Kidney (tissue), 14 donors: Measurements from ENCODE around the gene ICE2. TPM values are rescaled to one million over a fixed set of nuclear protein-coding genes. Genes with fewer than 3 reads are reported as not detected.
A peak's percentile ranks its signal among the peaks of the same experiment; 100 is the strongest.

Experiments
- DNase-seq, 5 donors: peaks; one replicate each; pipeline ENCODE4 v3.0.0-alpha.2; 2013 to 2020
- FAIRE-seq: peaks from 2 replicates; lab custom pipeline; 2012; peaks lifted over from hg19 to GRCh38; lab: Jason Lieb, UNC
- H3K27ac ChIP-seq, 2 donors: one replicate each; pipeline ENCODE4 v1.7.0; 2013; ENCODE audit warnings: low read depth in 2 of 2, low read length in 2 of 2, inconsistent platforms in 1 of 2
- H3K27me3 ChIP-seq: one replicate; pipeline ENCODE4 v1.7.1; 2013; ENCODE audit warnings: low read length, inconsistent platforms; ENCODE audit not compliant: control insufficient read depth, insufficient read depth
- H3K36me3 ChIP-seq, 3 donors: one replicate each; pipeline versions ENCODE4 v1.7.0 to v1.7.1; 2013; ENCODE audit warnings: low read length in 3 of 3, control low read depth in 1 of 3, inconsistent platforms in 1 of 3; ENCODE audit not compliant: insufficient read depth in 3 of 3, control insufficient read depth in 2 of 3
- H3K4me1 ChIP-seq, 3 donors: one replicate each; pipeline versions ENCODE4 v1.7.0 to v1.7.1; 2013; ENCODE audit warnings: low read length in 3 of 3, inconsistent platforms in 1 of 3, low read depth in 1 of 3; ENCODE audit not compliant: control insufficient read depth in 2 of 3, insufficient read depth in 2 of 3
- H3K4me3 ChIP-seq, 3 donors: one replicate each; pipeline versions ENCODE4 v1.7.0 to v1.8.1; 2013; ENCODE audit warnings: low read length in 3 of 3, control low read depth in 1 of 3, inconsistent platforms in 1 of 3
- H3K9ac ChIP-seq, 3 donors: one replicate each; pipeline versions ENCODE4 v1.7.0 to v1.7.1; 2013; ENCODE audit warnings: low read length in 3 of 3, control low read depth in 1 of 3, inconsistent platforms in 1 of 3
- H3K9me3 ChIP-seq, 3 donors: one replicate each; pipeline versions ENCODE4 v1.7.0 to v1.7.1; 2013; ENCODE audit warnings: low read length in 3 of 3, control low read depth in 1 of 3, inconsistent platforms in 1 of 3; ENCODE audit not compliant: control insufficient read depth in 2 of 3, insufficient read depth in 1 of 3
- intact Hi-C: fragments of 100-400 bp; cut with DNase I; formaldehyde crosslinking; loops from one replicate; pipeline ENCODE4 v1.11.1; 2022
- polyA plus RNA-seq: library from polyadenylated mRNA; stranded (reverse); fragments of 350-450 nt; fragmentation: Illumina TruSeq; extraction: RNeasy Lipid Tissue Mini Kit (QIAGEN cat#74804); gene quantifications from one replicate; pipeline ENCODE4 v1.2.3, GENCODE V29; 2014; ENCODE audit warnings: low read depth, low replicate concordance; ENCODE audit not compliant: insufficient read depth
- total RNA-seq: library from RNA; stranded (reverse); fragmentation: NEBNext Ultra II Directional; extraction: Animal tissue kit (Norgen Biotek cat#: 25700); gene quantifications from one replicate; pipeline ENCODE4 v1.2.1, GENCODE V29; 2021
- TF ChIP-seq, protein P1 (sequence below): IDR thresholded peaks from 3 replicates; pipeline ENCODE4 v1.5.1; 2012; ENCODE audit warnings: mild to moderate bottlenecking, moderate library complexity, borderline replicate concordance; ENCODE audit not compliant: insufficient read depth; ENCODE audit errors: extremely low read depth
- donor health status: control.
- donor health status: control.
- donor health status: control.
- donor health status: control.
- donor health status: control.
- donor health status: DM: yes; HTN: yes; CAD: no.
- donor health status: Normal renal cell carcinoma (clear cell type).

ICE2 gene
- total and polyA plus RNA-seq, 2 donors from 2014 or later = 16.4 to 61.4 TPM

DNA sequence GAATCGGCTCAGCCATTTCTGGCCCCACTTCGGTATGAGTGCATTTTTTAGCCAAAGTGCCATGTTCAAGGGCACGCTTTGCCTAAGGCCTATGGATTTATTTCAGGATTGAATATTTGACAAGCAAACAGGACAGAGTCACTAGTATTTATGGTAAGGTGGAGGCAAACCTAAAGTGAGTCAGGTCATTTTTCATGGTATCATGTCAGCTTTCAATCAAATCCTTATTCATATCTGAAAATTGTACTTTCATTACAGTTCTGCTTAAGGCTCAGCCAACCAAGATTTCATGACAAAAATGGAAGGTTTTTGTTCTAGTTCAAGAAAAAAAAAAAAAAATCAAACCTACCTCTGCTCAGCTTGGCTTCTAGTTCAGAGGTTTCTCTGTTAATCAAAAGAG, 30.5 kb upstream of the ICE2 start:
- no peak overlapping the region for H3K4me3 ChIP-seq
- TF ChIP-seq, protein P1, sequence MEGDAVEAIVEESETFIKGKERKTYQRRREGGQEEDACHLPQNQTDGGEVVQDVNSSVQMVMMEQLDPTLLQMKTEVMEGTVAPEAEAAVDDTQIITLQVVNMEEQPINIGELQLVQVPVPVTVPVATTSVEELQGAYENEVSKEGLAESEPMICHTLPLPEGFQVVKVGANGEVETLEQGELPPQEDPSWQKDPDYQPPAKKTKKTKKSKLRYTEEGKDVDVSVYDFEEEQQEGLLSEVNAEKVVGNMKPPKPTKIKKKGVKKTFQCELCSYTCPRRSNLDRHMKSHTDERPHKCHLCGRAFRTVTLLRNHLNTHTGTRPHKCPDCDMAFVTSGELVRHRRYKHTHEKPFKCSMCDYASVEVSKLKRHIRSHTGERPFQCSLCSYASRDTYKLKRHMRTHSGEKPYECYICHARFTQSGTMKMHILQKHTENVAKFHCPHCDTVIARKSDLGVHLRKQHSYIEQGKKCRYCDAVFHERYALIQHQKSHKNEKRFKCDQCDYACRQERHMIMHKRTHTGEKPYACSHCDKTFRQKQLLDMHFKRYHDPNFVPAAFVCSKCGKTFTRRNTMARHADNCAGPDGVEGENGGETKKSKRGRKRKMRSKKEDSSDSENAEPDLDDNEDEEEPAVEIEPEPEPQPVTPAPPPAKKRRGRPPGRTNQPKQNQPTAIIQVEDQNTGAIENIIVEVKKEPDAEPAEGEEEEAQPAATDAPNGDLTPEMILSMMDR = no peak
- H3K27ac ChIP-seq = no peak overlapping the region
- H3K36me3 ChIP-seq = peaks cover 0 to 28% (median 16%) of the 10 kb centered on the region in 3 donors
- FAIRE-seq = no peak
- H3K9ac ChIP-seq = no peak overlapping the region
- no peaks in the 10 kb centered on the region for H3K9me3 ChIP-seq
- H3K4me1 ChIP-seq = no peaks in the 10 kb centered on the region
- no peaks in the 10 kb centered on the region for H3K27me3 ChIP-seq
- DNase-seq = no peak
- intact Hi-C loops = no loop called here

DNA sequence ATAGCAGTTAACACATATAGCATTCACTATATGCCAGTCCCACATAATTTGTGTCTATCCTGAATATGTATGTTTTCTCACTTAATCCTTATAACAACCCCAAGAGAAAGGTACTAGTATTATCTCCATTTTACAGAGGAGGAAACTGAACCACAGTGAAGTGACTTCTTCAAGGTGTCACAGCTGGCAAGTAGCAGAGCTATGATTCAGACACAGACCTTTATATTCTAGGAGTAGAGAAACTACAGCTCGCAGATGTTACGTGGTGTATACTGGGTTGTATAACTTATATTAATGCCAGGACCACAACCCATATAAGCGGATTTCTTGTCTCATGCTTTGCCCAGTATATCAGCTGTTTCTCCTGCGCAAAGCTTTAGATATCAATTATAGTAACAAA, 29.5 kb upstream of the ICE2 start:
- Histone ChIP-seq H3K4me1 (no peaks in the 10 kb centered on the region), H3K36me3 (peaks cover 0 to 22% (median 14%) of the 10 kb centered on the region in 3 donors), H3K9me3 (no peaks in the 10 kb centered on the region), H3K27ac (no peak overlapping the region), H3K4me3 (no peak overlapping the region), H3K9ac (no peak overlapping the region), H3K27me3 (no peaks in the 10 kb centered on the region)
- intact Hi-C loops = no loop called here
- DNase-seq (no peak), FAIRE-seq (no peak)
- TF ChIP-seq, protein P1 = no peak

DNA sequence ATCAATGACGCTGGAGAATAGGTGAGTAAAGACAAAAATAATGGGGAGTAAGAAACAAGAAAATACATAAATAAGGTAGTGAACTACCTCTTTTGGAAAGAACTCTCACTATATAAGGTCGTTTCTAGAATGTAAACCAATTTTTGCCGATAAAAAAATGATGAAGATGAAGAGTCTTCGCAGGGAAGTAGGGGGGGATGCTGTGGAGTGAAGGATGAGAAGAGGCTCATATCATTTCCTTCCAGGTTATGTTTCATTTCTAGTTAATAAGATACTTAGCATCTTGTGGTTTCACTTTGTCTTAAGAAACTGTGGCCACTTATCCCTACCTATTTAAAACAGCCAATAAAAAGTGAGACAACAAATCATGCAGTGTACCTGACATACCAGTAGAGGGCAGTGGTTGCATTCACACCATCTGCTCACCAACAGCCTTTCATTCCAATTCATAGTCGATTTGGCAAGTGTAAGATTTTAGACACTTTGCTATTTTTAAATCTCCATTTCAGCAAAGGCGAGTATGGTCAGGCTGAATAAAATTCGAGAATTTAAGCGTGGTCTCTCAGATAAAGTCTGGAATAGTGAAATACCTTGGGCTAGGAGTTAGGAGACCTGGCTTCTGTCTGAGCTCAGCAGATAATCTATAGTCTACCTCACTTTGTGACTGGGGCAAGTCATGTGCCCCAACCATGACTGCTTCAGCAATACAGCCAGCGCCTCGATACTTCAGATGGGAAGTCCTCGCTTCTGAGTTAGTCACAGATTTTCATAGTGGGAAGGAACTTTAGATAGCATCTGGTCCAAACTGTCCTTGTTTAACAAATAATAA, 28.9 kb upstream of the ICE2 start:
- Histone ChIP-seq H3K9ac (no peak overlapping the region), H3K36me3 (peaks cover 0 to 16% (median 9%) of the 10 kb centered on the region in 3 donors), H3K4me3 (no peak overlapping the region), H3K4me1 (no peaks in the 10 kb centered on the region), H3K27me3 (no peaks in the 10 kb centered on the region), H3K27ac (no peak overlapping the region), H3K9me3 (no peaks in the 10 kb centered on the region)
- FAIRE-seq (peak; percentile 96), DNase-seq (peak in 3 of 5 donors; percentile 30 to 74 (median 62))
- intact Hi-C loops = no loop called here
- TF ChIP-seq, protein P1 = peak; percentile 86
